Measurements from ENCODE around the gene ITGA8. TPM values are rescaled to one million over a fixed set of nuclear protein-coding genes. Genes with fewer than 3 reads are reported as not detected.

ITGA8 gene
- total and polyA plus RNA-seq, 9 of the 15 experiments (the other 6 are each of a cell fraction or from before 2014, with no cell fraction given), result 0.01 to 0.07 (median 0.04) TPM; not detected in 5

- TF ChIP-seq ZNF609 (CRISPR knock-in tag; IDR thresholded peaks at IDR 0.05; ENCODE audit: borderline replicate concordance) (0 out of 2 replicates have a peak, but pooled peaks have one; percentile 25), RNF219 (CRISPR knock-in tag; IDR thresholded peaks at IDR 0.05) (no peak), ZNF589 (CRISPR knock-in tag; IDR thresholded peaks at IDR 0.05; ENCODE audit: low read depth) (no peak), MEF2D (tag; conservative IDR thresholded peaks at IDR 0.05; ENCODE audit: low read depth) (no peak), PHF8 (IDR thresholded peaks at IDR 0.05; ENCODE audit: borderline replicate concordance, low read length) (no peak), FUS (optimal IDR thresholded peaks at IDR 0.05; ENCODE audit: low read depth, low read length) (no peak), BMI1 (IDR thresholded peaks at IDR 0.05; ENCODE audit: low read length) (no peak), HES1 (IDR thresholded peaks at IDR 0.05; ENCODE audit: low read depth) (no peak), KLF16 (IDR thresholded peaks at IDR 0.05) (no peak), MIER1 (IDR thresholded peaks at IDR 0.05; ENCODE audit: low read depth) (no peak), ATF7 (IDR thresholded peaks at IDR 0.05) (peak; percentile 66), RREB1 (CRISPR knock-in tag; IDR thresholded peaks at IDR 0.05) (no peak), TFAM (CRISPR knock-in tag; conservative IDR thresholded peaks at IDR 0.05) (no peak), RFX1 (IDR thresholded peaks at IDR 0.05) (no peak)
Observed at GRCh38 chr10:15483215-15484075, 236.3 kb downstream of the ITGA8 start (continued).
